Measurements from ENCODE around the gene AFF4. TPM values are rescaled to one million over a fixed set of nuclear protein-coding genes. Genes with fewer than 3 reads are reported as not detected.

Gene AFF4
- total and polyA plus RNA-seq, 2 experiments from 2014 or later = 31.3 to 46.3 TPM

- Histone ChIP-seq H3K36me3 (ENCODE audit: insufficient read depth) (0 out of 2 replicates have a peak, but pooled peaks cover 3% of the 10 kb centered on the region), H3K27ac (ENCODE audit: low read depth) (no peak overlapping the region)
Observed at GRCh38 chr5:132909702-132910101, 53.7 kb downstream of the AFF4 start.

More at GRCh38 chr5:132909702-132910101, 53.7 kb downstream of the AFF4 start:
- Histone ChIP-seq H4K20me1 (replicated peaks; ENCODE audit: insufficient read depth) (peaks cover 28% of the 10 kb centered on the region), H3K27me3 (ENCODE audit: insufficient read depth) (no peaks in the 10 kb centered on the region), H3K9me2 (ENCODE audit: insufficient read depth) (no peaks in the 10 kb centered on the region), H3K4me3 (no peak overlapping the region), H3K4me2 (no peak overlapping the region), H3K79me2 (replicated peaks; ENCODE audit: insufficient read depth) (peaks cover 37% of the 10 kb centered on the region; the same call in 1 of the 2 replicates), H3F3A (replicated peaks; ENCODE audit: low read depth) (no peaks in the 10 kb centered on the region), H3K4me1 (ENCODE audit: insufficient read depth) (no peaks in the 10 kb centered on the region), H2AFZ (no peak overlapping the region)
- no peak for TF ChIP-seq STAT1 (IDR thresholded peaks at IDR 0.05; ENCODE audit: unreplicated experiment)
- no peak for TF ChIP-seq ZNF462 (CRISPR knock-in tag; IDR thresholded peaks at IDR 0.05)
- TF ChIP-seq CREB1 (CRISPR knock-in tag; IDR thresholded peaks at IDR 0.05; ENCODE audit: low read depth) = no peak
- no peak for TF ChIP-seq POLR2AphosphoS5 (IDR thresholded peaks at IDR 0.05; ENCODE audit: low read depth)
- TF ChIP-seq JUNB (IDR thresholded peaks at IDR 0.05; ENCODE audit: unreplicated experiment) = no peak
- no peak for TF ChIP-seq ETS1 (IDR thresholded peaks at IDR 0.05)
- TF ChIP-seq EZH2phosphoT487 (IDR thresholded peaks at IDR 0.05; ENCODE audit: unreplicated experiment) = no peak
- no peak for TF ChIP-seq ZNF114 (CRISPR knock-in tag; IDR thresholded peaks at IDR 0.05)
- no peak for TF ChIP-seq ZNF331 (CRISPR knock-in tag; IDR thresholded peaks at IDR 0.05; ENCODE audit: low read depth)
- no peak for TF ChIP-seq CTCF (conservative IDR thresholded peaks at IDR 0.05; ENCODE audit: low read depth in 2 of 2)
- TF ChIP-seq EZH2 (IDR thresholded peaks at IDR 0.05; ENCODE audit: low read depth, unreplicated experiment) = no peak
- TF ChIP-seq NANOG (IDR thresholded peaks at IDR 0.05; ENCODE audit: borderline replicate concordance) = no peak
- TF ChIP-seq REST (IDR thresholded peaks at IDR 0.05; ENCODE audit: unreplicated experiment) = no peak
- peaks cover 4% of the 10 kb centered on the region for H3K27me3 Mint-ChIP-seq (ENCODE audit: insufficient read depth, low read depth, poor library complexity)
- DNase-seq (ENCODE audit: low spot score) (no peak), ATAC-seq (no peak)
- no peaks in the 10 kb centered on the region for H3K9me3 Mint-ChIP-seq
- H3K4me1 Mint-ChIP-seq = peaks cover 8% of the 10 kb centered on the region; the same call in 2 of the 3 replicates
- no peak overlapping the region for H3K4me3 Mint-ChIP-seq
- peaks cover 22% of the 10 kb centered on the region for H3K36me3 Mint-ChIP-seq (ENCODE audit: low read depth)
- no peak overlapping the region for H3K27ac Mint-ChIP-seq

Data from GM23338 (cell line).